Fibroblast of skin of abdomen (primary cell): ENCODE measurements around the gene ABLIM2.

Experiments used
- DNase-seq: peaks from one replicate; pipeline ENCODE4 v3.0.0-alpha.2; 2013

The ABLIM2 gene

DNA sequence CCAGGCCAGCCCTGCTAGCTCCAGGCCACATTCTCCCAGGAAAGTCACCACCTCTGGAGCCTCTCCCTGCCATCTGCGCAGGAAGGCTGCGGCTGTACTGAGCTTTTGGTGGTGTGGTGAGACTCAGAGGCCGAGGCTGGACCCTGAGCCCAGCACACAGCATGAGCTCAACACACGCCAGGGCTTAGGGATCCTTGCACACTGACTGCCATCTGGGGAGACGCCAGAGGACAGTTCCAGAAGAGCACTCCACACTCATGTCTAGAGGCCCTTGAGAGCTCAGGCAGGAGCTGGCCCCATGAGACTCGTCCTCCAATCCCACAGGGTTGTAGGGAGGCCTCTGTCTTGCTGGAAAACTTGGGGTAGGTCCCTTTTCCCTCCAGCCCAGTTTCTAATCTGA is 40.6 kb downstream of the ABLIM2 start:
- DNase-seq = no peak

DNA sequence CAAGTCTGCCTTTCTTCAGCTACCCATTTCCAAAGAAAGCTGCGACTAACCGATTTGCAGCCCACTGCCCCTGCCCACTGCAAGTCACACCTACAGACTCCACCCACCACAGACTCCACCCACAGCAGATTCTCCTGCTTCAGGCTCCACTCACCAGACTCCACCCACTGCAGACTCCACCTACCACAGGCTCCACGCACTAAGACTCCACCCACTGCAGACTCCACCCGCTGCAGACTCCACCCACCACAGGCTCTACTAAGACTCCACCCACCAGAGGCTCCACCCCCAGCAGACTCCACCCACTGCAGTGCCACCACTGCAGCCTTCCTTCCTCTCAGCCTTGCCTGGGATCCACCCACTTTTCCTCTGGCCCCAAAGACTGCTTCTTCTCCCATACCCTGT is 41.3 kb downstream of the ABLIM2 start:
- DNase-seq = no peak

DNA sequence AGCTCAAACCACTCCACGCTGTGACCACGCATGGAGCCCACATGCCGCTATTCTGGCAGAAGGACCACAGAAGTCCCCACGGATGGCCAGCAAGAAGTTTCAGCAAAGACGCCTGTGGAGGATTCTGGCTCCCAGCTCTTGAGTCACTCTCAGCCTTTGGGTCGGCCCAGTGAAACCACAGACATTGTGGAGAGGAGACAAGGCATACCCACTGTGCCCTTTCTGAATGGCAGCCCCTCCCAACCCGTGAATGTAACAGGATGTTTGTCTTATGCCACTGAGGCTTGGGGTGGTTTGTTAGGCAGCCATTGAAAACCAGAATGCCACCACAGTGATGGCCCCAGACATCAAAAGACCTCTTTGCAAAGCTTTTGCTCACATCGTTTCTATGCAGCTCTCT is 42.7 kb downstream of the ABLIM2 start:
- no peak for DNase-seq

DNA sequence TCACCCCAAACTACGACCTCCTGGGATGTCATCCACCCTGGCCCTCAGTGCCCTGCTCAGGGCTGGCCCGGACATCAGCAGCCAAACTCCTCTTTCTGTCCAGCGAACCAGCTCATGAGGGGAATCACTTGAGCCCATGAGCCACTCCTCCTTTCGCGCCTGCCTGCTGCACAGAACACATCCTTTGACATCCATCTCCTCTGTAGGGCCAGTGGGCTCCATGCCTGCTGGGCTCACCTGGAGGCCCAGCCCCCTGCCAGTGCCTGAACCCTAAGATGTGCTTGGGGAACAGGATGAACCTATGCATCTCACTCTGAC is 43.5 kb downstream of the ABLIM2 start:
- DNase-seq = no peak

DNA sequence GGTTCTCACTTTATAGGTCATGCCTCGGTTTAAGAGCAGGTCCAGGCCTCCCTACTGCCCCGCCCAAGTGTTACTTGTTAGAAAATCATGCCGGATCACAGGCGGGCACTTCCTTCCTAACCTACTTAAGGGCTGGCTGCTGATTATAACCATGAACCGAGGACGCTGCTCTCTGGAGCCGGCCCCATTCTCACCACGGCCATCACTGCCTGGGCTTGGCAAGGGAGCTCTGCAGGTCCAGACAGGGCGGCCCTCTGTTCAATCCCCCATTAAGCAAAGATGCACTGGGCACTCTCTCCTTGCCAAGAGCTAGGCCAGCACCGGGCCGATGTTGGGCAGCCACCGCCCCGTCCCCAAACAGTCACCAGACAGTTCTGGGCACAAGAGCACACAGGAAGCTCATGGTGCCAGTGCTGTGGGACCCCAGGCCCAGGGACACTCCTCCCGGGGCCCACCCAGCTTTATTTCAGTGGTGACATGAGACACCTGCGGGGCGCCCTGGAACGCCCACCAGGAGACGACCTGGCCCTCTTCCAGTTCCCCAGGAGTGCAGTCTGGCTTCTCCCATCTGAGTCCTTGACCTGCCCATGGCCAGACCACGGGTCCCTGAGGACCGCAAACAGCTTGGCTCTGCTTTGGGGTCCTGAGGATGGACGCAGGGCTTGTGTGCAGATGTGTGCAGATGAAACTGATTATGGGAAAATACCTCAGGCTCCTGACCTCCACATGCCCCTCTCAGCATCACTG is 44.0 kb downstream of the ABLIM2 start:
- no peak for DNase-seq

DNA sequence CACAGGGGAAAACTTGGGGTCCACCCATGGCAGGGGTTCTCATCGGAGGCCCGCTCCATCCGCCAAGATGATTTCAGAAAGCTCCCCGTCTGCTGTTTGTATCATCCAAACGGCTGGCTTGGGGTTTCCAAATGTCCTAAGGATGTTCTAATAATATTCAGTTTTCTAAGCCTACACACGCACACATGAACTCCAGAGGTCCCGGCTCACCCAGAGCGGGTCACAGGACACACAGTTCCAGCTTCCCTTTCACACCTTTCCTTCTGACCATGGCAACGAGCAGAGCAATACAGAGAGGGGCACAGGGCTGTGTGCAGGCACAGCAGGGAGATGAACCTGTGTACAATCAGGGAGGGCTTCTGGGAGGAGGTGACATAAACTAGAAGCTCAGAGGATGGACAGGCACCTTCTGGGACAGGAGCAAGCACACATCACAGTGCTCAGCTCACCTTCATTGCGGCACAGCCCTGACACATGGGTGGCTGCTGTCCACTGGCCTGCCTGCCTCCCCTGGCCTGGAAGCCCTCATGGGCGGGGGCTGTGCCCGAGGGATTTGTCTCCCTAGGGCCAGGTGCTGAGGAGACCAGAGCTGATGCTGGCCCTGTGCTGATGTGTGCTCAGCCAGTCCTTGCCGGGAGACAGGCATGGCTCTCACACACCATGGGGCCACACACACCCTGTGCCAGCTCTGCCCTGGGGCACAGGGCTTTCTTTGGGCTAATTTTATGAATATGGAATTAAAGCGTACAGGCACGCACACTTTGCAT is 44.8 kb downstream of the ABLIM2 start:
- no peak for DNase-seq

DNA sequence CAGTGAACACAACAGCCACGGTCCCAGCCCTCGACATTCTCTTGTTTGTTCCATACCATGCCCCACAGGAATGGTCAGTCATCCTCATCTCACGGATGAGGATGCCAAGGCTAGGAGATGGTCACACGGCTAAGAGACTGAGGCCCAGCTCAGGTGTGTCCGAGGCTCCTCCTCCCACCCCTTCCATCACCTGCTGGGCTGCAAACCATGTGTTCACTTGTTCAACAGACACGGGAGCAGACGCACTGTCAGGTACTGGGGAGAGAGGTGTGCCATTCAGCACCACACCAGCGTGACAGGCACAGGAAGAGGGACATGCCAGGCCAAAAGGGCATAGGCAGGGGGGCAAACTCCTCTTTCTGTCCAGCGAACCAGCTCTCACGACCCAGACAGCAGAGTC is 45.9 kb downstream of the ABLIM2 start:
- no peak for DNase-seq

DNA sequence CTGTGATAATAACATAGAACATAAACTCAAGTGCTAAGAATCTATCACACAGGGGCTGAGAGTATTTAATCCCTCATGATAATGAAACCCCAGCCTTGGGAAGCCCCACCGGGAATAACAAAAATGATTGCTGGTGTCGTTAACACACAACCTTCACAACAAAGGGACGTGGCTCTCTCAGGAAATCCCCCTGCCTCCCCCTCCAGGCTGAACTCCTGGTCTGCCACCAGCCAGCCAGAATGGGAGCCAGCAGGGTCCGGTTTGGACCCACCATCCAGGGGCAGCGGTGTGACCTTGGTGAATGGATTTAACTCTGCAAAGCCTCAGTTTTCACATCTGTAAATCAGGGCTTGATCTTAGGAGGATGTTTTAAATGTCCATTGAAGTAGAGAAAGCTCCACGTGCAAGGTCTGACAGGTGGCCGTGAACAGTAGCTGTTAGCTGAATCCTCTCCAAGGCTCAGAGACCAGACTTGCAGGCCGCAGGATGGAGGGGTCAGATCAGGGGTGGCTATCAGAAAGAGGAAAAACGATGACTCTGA is 46.5 kb downstream of the ABLIM2 start:
- no peak for DNase-seq

DNA sequence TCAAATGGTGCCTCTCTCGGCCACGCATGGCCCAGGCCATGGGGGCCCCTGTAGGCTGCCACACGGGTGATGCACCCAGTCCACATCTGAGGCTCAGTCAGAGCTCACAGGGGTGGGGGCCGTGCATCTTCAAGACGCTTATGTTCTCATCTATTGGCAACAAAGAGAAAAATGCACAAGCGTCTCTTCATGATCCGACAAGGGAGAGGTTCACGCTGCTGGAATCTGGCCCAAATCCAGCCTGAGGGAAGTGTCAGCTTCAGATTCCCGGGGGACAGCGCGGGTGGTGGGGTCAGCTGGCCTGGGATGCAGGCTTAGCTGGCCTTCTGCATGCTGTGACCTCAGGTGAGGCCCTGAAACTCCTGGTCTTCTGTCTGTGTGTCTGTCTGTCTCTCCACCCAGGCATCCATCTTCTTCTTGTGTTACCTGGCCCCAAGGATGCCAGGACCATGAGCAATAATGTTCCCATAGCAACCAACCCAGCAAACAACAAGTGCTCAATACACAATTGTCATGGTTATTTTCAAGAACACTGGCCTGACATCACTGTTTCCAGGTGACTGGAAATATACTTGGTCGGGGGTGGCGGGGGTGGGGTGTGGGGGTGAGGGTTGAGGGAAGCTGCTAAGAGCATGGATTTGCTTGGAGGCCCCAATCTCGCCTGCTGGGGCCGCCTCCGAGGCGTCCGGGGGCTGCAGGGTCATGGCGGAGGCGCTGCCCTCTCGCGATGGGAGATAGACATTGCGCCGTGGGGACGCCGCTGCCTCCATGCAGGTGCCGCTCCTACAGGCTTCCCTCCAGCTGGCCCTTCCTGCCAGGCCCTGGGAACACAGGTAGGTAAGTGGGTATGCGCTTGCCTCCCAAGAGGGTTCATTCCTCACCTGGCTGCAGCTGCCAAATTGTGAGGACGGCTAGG is 48.3 kb downstream of the ABLIM2 start:
- DNase-seq = no peak

DNA sequence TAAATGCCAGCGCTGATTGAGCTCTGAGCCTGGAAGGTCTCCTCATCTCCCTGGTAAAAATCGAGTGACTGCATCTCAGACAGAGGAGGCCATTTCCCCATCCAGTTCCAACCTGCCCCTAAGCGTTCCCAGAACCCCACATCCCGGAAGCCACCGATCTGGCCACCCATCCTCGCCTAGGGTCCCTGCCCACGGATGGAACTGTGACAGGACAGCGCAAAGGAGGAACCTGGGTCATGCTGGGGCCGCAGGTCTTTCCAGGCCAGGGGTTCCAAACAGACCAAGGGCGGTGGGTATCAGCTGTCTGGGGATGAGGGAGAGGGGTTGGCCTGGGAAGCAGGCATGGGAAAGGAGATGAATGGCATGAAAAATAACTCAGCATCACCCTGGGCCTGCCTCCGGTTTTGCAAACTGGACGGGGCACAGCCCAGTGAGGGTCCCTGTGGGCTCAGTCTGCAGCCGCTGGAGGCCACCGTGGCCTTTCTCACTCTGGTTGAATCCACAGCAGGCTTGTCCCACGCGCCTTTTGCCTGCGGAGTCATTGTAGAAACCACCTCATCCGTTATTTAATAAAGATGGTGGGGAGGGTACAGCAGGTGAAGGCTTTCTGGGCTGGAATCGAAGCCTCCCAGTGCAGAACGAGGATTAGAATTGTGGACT is 49.1 kb downstream of the ABLIM2 start:
- no peak for DNase-seq

DNA sequence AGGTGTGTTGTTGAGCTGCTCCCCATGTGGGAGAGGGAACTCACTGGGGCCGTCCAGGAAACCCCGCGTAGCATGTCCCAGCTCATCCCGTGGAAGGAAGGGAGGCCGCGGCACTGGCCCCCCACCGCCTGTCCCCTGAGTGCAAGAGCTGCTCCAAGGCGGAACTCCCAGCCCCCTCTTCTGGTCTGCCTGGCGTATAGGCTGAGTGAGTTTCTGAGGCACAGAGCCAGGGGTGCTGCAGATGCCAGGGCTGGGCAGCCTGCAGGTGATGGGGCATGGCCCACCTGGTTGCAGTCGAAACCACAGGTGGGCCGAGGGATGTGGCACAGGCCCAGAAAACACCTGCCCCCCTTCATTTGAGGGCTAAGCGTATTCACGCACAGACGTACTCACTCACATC is 49.6 kb downstream of the ABLIM2 start:
- no peak for DNase-seq

DNA sequence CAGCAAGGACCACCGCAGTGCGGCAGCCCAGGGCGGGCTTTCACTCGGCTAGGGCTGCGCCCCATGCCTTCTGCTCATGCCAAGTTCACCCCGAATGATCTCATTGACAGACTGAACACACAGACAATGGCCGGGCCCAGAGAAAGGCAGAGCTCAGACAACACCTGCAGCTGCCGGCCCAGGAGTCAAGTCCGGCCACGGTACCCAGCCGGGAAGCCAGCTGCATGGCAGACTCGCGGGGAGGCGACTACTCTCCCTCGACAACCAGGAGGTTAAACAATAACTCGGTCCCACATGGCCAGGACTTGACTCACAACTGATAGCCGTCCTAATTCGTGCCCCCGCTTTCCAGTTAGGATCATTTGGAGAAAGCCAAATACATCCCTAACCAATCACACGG is 50.4 kb downstream of the ABLIM2 start:
- DNase-seq = no peak

DNA sequence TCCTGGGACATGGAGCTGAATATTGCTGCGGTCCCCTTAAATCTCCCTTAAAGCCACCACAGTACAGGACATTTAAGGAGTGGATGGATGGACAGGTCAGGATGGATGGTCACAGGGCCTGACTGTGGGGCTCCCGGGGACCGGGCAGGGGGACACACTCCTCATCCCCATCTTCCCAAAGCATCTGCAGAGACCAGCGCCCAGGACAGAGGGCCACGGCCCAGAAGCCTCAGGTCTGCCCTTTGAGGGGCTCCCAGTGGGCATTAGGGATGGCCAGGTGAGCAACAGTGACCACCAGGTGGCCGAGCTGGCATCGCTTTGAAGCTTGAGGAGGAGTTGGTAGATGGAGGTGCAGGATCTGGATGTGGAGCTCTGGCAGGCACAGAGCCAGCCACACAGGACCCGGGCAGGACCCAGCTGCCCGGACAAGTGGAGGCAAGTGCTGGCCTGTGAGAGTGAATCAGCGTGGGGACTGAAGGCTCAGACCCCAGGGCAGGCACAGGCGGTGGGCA is 51.4 kb downstream of the ABLIM2 start:
- no peak for DNase-seq

DNA sequence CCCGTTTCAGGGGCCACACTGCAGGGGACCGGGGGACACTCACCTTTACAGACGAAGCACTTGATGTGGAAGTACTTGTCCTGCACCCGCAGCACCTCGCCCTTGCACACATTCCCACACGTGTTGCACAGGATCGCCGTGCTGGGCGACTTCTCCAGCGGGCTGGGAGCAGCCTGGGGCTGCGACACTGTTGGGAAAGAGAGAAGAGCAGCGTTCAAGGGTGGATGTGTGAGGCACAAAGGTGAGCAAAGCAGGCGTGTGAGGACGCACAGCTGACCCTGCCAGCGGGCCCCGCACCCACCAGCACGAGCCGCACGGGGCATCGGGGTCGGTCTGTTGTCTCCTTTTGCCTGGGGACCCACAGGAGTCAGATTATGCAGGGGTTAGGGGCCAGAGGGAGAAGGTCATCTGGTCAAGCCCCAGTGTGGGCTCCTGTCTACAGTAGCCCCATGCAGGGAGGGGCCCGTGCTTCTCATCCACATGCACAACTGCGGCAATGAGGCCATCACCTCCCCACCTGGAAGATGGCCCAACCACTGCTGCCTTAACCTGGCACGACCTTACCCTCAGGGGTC is 52.1 kb downstream of the ABLIM2 start:
- DNase-seq = no peak

DNA sequence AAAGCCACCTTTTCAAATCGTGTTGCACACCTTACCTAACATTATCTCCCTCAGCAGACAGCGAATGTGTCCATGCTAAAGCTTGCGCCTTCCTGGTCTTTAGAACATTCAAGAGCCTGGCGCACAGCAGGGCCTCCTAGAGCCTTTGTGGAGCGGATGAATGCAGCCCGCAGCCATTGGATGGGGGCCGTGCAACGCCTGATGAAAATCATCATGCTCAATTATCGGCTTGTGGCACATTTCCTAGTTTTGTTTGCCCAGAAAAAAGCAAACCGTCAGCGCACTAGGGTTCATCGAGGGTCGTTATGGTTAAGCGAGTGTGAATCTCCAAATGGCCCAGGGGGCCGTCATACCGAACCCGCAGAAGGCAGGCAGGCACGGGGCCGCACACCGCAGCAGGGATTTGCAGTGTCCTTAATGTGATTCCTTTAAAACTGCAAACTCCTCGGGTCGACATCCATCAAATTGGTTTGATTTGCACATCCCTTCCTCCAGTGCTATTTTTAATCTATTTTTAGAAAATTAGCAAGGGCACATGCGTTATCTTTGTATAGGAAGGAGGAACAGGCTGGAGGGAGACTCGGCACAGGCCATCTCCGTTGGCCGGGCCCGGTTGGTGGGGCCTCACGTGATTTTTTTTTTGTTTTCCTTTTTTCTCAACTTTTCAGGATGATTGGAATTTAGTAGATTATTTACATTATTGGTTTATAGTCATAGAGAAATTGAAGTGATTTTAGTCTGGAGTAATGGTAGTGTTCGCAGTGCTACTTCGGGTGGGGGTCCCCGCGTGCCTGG is 53.1 kb downstream of the ABLIM2 start:
- no peak for DNase-seq

DNA sequence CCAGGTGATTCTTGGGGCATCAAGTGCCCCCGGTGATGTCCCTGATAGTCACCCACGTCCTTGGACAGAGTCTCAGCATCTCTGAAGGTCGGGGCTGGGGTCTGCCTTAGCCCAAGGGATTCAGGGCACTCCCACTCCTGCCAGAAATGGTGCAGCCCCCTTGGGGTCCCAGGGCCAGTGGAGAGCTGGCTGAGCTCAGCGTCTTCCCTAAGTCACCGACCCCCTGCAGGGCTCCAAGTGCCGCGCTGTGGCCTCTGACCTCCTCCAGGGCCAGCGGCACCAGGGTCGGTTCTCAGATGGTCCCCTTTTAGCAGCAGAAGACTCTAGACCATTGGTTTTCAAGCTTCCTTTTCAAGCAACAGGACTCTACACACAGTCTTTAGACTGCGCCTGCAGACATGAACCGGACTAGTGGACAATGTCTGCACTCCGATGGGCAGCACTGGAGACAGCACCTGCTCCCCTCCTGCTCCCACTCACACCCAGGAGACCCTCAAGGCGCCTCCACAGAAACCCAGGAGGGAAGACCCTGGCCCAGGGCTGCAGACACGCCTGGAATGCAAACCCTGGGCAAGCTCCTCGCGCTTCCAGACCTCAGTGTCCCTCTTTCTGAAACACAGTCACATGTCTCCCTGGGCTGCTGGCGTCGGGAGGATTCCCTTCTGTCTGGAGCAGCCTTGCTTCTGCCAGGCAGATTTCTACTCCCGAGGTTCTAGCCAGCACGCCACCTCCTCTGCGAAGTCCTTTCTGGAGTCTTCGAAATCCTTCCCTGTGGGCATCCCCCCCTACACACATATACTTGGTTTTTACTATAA is 53.9 kb downstream of the ABLIM2 start:
- DNase-seq = no peak

DNA sequence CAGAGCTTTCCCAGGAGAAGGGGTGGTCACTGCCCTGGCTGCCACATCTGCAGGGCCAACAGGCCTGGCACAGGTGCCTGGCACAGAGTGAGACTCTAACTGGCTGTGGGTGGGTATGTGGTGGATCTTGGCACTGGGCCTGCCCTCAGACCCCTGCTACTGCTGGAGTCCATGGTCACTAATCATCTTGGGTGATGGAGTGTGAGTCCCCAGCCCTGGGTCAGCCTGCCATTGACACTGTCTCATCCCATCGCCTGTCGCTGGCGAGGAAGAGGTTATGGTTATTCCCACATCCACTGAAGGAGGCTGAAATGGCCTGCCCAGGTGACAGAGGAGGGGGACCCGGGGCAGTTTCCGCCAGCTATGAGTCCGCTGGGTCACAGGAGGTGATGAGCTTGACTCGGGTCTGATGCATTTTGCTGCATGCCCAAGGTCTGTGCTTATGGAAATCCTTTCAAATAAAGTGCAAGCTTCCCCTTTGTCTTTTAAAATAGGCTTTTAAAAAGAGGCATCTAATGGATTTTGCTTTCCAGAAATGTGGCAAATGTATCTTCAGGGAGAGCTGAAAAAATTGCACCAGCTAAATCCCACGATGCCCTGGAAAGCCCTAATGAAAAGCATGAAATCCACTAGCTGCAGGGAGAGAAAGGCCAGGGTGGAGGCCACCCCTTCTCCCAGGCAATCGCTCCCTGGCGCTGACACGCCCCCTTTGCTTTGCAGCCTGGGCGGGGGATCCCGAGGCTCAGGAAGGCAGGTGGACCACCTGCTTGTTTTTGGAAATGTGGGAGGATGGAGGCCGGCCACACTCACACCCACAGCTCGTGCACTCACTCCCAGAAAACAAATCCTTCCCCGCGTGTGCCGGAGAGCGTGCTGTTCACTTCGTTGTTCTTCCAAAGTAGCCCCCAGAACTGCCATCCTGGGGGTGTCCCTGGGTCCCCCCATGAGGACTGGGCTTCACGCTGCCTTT is 54.9 kb downstream of the ABLIM2 start:
- no peak for DNase-seq

DNA sequence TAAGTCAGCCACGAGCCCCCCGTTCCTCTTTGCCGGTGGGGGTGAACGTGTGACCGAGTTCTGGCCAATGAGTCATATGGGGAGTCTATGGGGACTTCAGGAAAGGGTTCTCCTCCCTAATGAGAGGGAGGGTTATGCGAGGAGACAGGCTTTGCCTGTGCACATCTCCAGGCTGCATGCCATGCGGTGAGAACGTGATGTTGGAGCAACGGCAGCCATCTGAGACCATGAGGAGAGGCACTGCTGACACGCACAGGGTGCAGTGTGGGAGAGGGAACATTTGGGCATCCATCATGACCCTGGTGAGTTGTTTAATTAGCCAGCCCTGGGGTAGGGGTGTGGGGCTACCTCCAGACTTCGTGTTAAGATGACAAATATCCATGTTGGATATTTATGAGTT is 55.8 kb downstream of the ABLIM2 start:
- DNase-seq = no peak

DNA sequence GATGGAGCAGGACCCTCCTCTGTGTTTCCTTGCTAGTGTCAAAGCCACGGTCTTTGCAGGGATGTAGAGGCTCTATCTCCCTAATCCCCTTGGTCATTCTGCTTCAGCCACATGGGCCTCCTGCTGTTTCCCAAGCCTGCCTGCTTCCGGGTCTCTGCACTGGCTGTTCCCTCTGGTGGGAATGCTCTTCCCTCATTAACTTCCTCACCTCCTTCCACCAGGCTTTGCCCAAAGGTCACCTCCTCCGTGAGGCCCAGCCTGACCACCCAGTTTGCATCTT is 56.6 kb downstream of the ABLIM2 start:
- no peak for DNase-seq
